ENCODE data around the gene RCL1. TPM values are rescaled to one million over a fixed set of nuclear protein-coding genes. Genes with fewer than 3 reads are reported as not detected.

Gene RCL1
- total and polyA plus RNA-seq, 2 of the 13 experiments (the other 11 are each of a cell fraction or from before 2014, with no cell fraction given) = 22.3 to 31.6 TPM

- TF ChIP-seq, protein P1, sequence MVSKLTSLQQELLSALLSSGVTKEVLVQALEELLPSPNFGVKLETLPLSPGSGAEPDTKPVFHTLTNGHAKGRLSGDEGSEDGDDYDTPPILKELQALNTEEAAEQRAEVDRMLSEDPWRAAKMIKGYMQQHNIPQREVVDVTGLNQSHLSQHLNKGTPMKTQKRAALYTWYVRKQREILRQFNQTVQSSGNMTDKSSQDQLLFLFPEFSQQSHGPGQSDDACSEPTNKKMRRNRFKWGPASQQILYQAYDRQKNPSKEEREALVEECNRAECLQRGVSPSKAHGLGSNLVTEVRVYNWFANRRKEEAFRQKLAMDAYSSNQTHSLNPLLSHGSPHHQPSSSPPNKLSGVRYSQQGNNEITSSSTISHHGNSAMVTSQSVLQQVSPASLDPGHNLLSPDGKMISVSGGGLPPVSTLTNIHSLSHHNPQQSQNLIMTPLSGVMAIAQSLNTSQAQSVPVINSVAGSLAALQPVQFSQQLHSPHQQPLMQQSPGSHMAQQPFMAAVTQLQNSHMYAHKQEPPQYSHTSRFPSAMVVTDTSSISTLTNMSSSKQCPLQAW (CRISPR knock-in tag; IDR thresholded peaks at IDR 0.05) = peak; percentile 85
- peak; percentile 32 for TF ChIP-seq PHF5A (CRISPR knock-in tag; IDR thresholded peaks at IDR 0.05; ENCODE audit: low read depth, unreplicated experiment)
- TF ChIP-seq MED8 (CRISPR knock-in tag; IDR thresholded peaks at IDR 0.05; ENCODE audit: insufficient replicate concordance) = no peak
- TF ChIP-seq GLI4 (CRISPR knock-in tag; IDR thresholded peaks at IDR 0.05; ENCODE audit: borderline replicate concordance) = no peak
- TF ChIP-seq PLSCR1 (CRISPR knock-in tag; IDR thresholded peaks at IDR 0.05; ENCODE audit: borderline replicate concordance) = no peak
- TF ChIP-seq ZNF761 (CRISPR knock-in tag; conservative IDR thresholded peaks at IDR 0.05) = peak; percentile 89; the same call in 1 of the 2 replicates
- 0 out of 2 replicates have a peak, but pooled peaks have one; percentile 33 for TF ChIP-seq KAT7 (CRISPR knock-in tag; IDR thresholded peaks at IDR 0.05; ENCODE audit: borderline replicate concordance)
- TF ChIP-seq FIP1L1 (IDR thresholded peaks at IDR 0.05; ENCODE audit: borderline replicate concordance, insufficient read depth, low read depth, low read length) = no peak
- TF ChIP-seq ZSCAN22 (CRISPR knock-in tag; IDR thresholded peaks at IDR 0.05) = 0 out of 2 replicates have a peak, but pooled peaks have one; percentile 36
- peak; percentile 92 for TF ChIP-seq ZNF792 (CRISPR knock-in tag; IDR thresholded peaks at IDR 0.05)
- TF ChIP-seq SMYD3 (CRISPR knock-in tag; IDR thresholded peaks at IDR 0.05) = peak; percentile 85; the same call in 1 of the 2 replicates
- TF ChIP-seq ZNF331 (CRISPR knock-in tag; IDR thresholded peaks at IDR 0.05) = peak; percentile 94
- TF ChIP-seq ZSCAN25 (CRISPR knock-in tag; IDR thresholded peaks at IDR 0.05) = peak; percentile 73; the same call in 1 of the 2 replicates
- no peak for TF ChIP-seq TAF1 (CRISPR knock-in tag; IDR thresholded peaks at IDR 0.05)
- peak; percentile 89; the same call in 1 of the 2 replicates for TF ChIP-seq TBX3 (IDR thresholded peaks at IDR 0.05; ENCODE audit: borderline replicate concordance)
- TF ChIP-seq GATA4 (IDR thresholded peaks at IDR 0.05; ENCODE audit: borderline replicate concordance, low read depth) = peak; percentile 83
- no peak for TF ChIP-seq ZNF577 (CRISPR knock-in tag; IDR thresholded peaks at IDR 0.05; ENCODE audit: borderline replicate concordance, low read depth)
- peak; percentile 96 for TF ChIP-seq KDM6A (CRISPR knock-in tag; IDR thresholded peaks at IDR 0.05; ENCODE audit: low read depth)
- TF ChIP-seq ZNF788 (CRISPR knock-in tag; IDR thresholded peaks at IDR 0.05; ENCODE audit: borderline replicate concordance) = no peak; the same call in 1 of the 2 replicates
- TF ChIP-seq ARNT2 (CRISPR knock-in tag; IDR thresholded peaks at IDR 0.05; ENCODE audit: low read depth) = peak; percentile 58; the same call in 1 of the 2 replicates
- TF ChIP-seq, protein P2, sequence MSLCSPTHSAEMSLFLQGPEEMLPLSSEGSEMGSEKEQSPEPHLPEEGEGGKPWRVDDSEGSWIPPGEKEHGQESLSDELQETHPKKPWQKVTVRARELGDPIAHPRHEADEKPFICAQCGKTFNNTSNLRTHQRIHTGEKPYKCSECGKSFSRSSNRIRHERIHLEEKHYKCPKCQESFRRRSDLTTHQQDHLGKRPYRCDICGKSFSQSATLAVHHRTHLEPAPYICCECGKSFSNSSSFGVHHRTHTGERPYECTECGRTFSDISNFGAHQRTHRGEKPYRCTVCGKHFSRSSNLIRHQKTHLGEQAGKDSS (CRISPR knock-in tag; IDR thresholded peaks at IDR 0.05; ENCODE audit: borderline replicate concordance, low read depth) = peak; percentile 66; the same call in 1 of the 2 replicates
- TF ChIP-seq, protein P3, sequence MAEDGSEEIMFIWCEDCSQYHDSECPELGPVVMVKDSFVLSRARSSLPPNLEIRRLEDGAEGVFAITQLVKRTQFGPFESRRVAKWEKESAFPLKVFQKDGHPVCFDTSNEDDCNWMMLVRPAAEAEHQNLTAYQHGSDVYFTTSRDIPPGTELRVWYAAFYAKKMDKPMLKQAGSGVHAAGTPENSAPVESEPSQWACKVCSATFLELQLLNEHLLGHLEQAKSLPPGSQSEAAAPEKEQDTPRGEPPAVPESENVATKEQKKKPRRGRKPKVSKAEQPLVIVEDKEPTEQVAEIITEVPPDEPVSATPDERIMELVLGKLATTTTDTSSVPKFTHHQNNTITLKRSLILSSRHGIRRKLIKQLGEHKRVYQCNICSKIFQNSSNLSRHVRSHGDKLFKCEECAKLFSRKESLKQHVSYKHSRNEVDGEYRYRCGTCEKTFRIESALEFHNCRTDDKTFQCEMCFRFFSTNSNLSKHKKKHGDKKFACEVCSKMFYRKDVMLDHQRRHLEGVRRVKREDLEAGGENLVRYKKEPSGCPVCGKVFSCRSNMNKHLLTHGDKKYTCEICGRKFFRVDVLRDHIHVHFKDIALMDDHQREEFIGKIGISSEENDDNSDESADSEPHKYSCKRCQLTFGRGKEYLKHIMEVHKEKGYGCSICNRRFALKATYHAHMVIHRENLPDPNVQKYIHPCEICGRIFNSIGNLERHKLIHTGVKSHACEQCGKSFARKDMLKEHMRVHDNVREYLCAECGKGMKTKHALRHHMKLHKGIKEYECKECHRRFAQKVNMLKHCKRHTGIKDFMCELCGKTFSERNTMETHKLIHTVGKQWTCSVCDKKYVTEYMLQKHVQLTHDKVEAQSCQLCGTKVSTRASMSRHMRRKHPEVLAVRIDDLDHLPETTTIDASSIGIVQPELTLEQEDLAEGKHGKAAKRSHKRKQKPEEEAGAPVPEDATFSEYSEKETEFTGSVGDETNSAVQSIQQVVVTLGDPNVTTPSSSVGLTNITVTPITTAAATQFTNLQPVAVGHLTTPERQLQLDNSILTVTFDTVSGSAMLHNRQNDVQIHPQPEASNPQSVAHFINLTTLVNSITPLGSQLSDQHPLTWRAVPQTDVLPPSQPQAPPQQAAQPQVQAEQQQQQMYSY (CRISPR knock-in tag; IDR thresholded peaks at IDR 0.05) = no peak
- peak; percentile 82; the same call in 1 of the 2 replicates for TF ChIP-seq SMARCC2 (IDR thresholded peaks at IDR 0.05)
- TF ChIP-seq DR1 (CRISPR knock-in tag; IDR thresholded peaks at IDR 0.05) = no peak
- peak; percentile 98 for TF ChIP-seq BCL6 (CRISPR knock-in tag; IDR thresholded peaks at IDR 0.05)
These were observed 46.7 kb downstream of the RCL1 start (continued) for GRCh38 chr9:4839470-4839912.

All from HepG2 (cell line).